Epithelial cell of proximal tubule (primary cell): Measurements from ENCODE around the gene ALS2CL. TPM values are rescaled to one million over a fixed set of nuclear protein-coding genes. Genes with fewer than 3 reads are reported as not detected.

Experiments
- DNase-seq: peaks from one replicate; pipeline ENCODE4 v3.0.0-alpha.2; 2011; ENCODE audit warnings: low read depth
- H3K4me3 ChIP-seq: 2 replicates; pipeline ENCODE4 v1.5.1; 2011; ENCODE audit warnings: low read depth, mild to moderate bottlenecking, low read length
- CTCF ChIP-seq: conservative IDR thresholded peaks from 2 replicates; pipeline ENCODE4 v1.5.1; 2012; ENCODE audit warnings: low read depth, mild to moderate bottlenecking, low read length
- total RNA-seq: library from RNA; depleted of rRNA; stranded (reverse); fragments of >200 nt; gene quantifications from 2 replicates; pipeline ENCODE4 v1.2.3, GENCODE V29; 2015

ALS2CL gene
- total RNA-seq, 1 donor from 2014 or later: 17.8 TPM

- no peak for DNase-seq
- no peak overlapping the region for H3K4me3 ChIP-seq
- TF ChIP-seq CTCF: no peak
Measured at GRCh38 chr3:46656778-46657556, 36.5 kb downstream of the ALS2CL start.

DNA sequence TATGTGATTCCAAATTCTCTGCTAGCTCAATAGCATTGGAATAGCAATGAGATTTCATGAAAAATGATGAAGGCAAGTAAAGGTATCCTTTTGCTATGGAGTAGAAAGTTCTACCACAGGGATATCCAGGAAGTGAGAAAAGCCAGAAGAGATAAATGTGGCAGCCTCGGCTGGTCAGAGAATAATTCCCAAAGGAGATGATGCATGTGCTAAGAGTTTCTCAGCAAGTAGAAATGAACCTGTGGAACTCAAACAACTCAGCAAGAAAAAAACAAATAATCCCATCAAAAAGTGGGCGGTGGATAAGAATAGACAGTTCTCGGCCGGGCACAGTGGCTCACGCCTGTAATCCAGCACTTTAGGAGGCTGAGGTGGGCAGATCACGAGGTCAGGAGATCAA, 38.2 kb downstream of the ALS2CL start:
- DNase-seq: no peak
- H3K4me3 ChIP-seq: no peak overlapping the region
- TF ChIP-seq CTCF: no peak

GRCh38 chr3:46651084-46651483, 42.4 kb downstream of the ALS2CL start:
- DNase-seq: no peak
- H3K4me3 ChIP-seq: no peak overlapping the region
- no peak for TF ChIP-seq CTCF

DNA sequence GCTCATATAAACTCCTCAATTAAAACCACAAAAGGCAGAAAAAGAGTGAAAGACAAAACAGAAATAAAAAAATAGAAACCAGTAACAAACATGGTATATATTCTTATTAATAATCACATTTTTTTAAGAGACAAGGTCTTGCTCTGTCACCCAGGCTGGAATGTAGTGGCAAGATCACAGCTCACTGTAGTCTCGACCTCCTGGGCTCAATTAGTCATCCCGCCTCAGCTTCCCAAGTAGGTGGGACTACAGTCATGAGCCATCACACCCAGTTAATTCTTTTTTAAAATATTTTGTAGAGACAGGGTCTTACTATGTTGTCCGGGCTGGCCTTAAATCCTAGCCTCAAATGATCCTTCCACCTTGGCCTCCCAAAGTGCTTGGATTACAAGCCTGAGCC, 44.0 kb downstream of the ALS2CL start:
- H3K4me3 ChIP-seq: no peak overlapping the region
- no peak for TF ChIP-seq CTCF
- DNase-seq: no peak

GRCh38 chr3:46648096-46648495, 45.4 kb downstream of the ALS2CL start:
- TF ChIP-seq CTCF: no peak
- no peak overlapping the region for H3K4me3 ChIP-seq
- DNase-seq: no peak

DNA sequence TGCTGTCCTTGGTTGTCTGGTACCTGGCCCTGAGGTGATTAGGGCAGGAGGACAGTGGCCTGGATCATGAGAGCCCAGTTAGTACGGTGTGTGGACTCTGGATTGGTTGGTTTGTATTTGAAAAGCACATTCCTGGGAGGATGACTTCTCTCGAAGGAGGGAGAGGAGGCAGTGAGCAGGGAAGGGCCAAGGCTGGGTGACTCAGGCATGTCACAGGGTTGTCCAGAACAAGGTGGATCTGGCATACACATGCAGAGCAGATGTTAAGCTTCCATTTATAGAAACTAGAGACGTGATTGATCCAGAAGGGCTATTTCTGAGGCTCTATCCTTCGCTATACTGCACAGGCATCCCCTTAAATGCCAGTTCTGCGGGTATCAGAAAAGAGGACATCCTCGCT, 46.8 kb downstream of the ALS2CL start:
- H3K4me3 ChIP-seq: no peak overlapping the region
- no peak for TF ChIP-seq CTCF
- no peak for DNase-seq

DNA sequence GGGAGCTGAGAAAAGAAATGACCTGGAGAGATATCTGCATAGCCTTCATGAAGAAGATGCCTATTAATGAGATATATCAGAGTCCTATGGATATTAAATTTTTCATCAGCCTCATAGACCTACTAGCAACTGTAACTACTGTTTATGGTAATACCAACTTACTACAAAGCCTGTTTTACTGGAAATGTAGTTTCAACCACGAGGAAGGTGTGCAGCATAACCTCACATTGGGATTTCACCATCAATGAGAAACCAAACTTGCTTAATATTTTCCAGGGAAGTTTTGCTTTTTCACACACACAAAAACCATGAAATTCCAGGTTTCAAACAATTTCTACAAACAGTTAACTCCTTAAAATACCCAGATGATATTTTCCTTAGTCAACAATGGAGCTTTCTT, 49.8 kb downstream of the ALS2CL start:
- no peak for TF ChIP-seq CTCF
- DNase-seq: no peak
- no peak overlapping the region for H3K4me3 ChIP-seq
